ENCODE measurements around the gene FCRL1.
A peak's percentile ranks its signal among the peaks of the same experiment; 100 is the strongest.

The FCRL1 gene

DNA sequence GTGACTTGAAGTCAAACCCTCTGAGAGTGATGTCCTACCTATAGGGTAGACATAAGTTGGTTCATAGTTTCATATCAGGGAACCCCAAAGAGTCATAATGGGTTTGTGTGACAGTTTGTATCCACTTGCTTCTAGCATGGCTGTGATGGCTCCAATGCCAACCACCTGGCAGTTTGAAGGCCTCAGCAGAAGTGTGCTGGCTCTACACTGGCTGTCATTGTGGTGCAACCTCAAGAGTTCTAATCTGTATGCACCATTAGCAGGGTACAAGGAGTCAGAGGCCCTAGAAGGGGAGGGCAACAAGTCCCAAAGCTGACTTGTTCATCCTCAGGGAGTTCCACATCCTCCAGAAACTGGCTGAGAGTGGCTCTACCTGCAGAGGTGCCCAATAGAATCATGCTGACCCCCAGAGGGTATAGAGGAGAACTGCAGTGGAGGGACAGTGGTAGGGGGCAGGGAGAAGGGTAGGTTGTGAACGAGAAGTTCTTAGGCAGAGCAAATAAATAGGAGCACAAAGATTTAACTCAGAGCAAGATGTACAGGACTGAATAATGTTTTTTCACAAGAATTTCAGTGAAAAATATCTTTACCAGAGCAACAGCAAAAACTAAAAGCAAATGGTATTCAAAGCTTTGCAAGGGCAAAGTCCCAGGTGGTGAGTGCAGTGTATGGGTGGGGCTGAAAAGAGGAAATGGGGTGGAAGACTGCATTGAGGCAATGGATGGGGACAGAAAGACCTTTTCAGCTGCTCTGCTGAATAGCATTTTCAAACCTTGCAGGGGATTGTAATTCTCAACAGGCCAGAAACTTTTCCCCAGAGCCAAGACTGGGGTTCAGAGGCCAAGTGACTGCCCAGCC, 46.2 kb downstream of the FCRL1 start:
- DNase-seq (ENCODE audit: low read depth), result no peak
- no peak overlapping the region for H3K4me3 ChIP-seq (ENCODE audit: control insufficient read depth, low read depth, low read length)
- TF ChIP-seq, protein P1, sequence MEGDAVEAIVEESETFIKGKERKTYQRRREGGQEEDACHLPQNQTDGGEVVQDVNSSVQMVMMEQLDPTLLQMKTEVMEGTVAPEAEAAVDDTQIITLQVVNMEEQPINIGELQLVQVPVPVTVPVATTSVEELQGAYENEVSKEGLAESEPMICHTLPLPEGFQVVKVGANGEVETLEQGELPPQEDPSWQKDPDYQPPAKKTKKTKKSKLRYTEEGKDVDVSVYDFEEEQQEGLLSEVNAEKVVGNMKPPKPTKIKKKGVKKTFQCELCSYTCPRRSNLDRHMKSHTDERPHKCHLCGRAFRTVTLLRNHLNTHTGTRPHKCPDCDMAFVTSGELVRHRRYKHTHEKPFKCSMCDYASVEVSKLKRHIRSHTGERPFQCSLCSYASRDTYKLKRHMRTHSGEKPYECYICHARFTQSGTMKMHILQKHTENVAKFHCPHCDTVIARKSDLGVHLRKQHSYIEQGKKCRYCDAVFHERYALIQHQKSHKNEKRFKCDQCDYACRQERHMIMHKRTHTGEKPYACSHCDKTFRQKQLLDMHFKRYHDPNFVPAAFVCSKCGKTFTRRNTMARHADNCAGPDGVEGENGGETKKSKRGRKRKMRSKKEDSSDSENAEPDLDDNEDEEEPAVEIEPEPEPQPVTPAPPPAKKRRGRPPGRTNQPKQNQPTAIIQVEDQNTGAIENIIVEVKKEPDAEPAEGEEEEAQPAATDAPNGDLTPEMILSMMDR (IDR thresholded peaks at IDR 0.05; ENCODE audit: control insufficient read depth, insufficient read depth, low read depth, low read length, missing control alignments), result no peak

DNA sequence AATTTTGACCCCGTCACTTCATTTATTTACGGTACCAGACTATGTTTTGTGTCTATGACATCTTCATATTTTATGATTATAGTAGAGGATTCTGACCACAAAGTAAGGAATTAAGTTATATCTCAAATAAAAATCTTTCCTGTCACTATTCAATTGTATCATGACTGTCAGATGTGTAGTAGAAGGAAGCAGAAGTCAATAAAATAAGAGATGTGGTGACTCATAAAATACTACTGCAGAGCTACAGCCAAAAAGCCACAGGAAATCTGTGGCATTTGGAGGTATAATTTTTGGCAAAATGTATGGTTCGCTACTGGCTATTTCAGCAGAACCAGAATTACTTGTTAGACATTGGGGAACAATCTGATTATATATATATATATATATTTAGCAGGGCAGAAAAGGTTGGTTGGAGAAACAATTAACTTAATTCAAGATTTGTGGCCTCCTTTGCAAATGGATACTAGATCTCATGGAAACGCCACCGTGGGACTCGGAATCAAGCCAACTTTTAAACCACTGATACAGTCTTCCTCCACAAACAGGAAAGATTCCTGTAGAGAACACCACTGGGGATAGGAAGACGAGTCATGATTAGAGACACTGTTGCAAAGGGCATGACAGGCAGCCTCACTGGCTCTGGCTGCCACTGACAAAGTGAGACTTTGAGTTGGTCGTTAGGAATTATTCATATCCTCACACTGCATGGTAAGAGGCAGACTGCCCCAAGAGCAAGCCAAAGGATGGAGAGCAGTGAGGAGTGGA, 48.1 kb downstream of the FCRL1 start:
- TF ChIP-seq, protein P1 (IDR thresholded peaks at IDR 0.05; ENCODE audit: control insufficient read depth, insufficient read depth, low read depth, low read length, missing control alignments), result no peak
- DNase-seq (ENCODE audit: low read depth), result no peak
- H3K4me3 ChIP-seq (ENCODE audit: control insufficient read depth, low read depth, low read length), result no peak overlapping the region

DNA sequence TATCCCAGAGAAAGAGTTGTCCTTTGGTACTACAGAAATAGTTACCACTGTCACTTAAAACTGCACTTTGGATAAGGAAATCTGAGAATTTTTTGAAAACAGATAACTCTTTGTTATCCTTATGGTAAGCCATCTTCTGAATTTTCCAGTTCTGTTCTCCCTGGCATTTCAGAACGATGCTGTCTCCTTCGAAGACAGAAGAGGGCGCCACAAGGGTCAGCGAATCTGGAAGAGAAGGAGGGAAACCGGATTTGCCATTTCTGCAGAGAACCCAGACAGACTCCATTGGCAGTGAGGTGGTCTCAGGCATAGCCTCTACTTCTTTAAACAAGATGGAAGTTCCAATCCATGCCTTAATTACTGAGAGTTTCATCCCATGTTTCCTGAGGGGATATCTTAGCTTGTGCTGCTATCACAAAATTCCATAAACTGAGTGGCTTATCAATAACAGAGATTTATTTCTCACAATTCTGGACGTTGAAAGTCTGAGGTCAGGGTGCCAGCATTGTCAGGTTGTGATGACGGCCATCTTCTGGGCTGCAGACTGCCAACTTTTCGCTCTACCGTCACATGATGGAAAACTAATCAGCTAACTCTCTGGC, 49.4 kb downstream of the FCRL1 start:
- TF ChIP-seq, protein P1 (IDR thresholded peaks at IDR 0.05; ENCODE audit: control insufficient read depth, insufficient read depth, low read depth, low read length, missing control alignments), result peak; percentile 2
- no peak overlapping the region for H3K4me3 ChIP-seq (ENCODE audit: control insufficient read depth, low read depth, low read length)
- DNase-seq (ENCODE audit: low read depth), result no peak

DNA sequence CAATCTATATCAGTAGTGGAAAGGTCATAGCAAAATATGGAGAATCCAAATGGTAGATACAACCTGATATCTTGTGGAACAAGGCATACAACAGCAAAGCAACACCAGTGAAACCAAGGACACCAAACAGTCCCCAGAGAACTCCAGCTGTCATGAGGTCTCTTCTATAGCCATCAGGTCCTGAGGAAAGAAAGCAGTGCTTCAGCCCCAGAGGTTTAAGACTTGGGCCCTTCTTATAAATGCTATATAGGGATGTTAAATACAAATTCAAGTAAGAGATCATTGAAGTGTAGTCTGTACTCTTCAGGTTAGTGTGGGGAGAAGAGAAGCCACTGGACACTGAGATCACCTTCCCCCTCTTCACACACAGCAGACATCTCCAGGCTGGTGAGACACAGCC, 53.1 kb downstream of the FCRL1 start:
- H3K4me3 ChIP-seq (ENCODE audit: control insufficient read depth, low read depth, low read length), result no peak overlapping the region
- no peak for DNase-seq (ENCODE audit: low read depth)
- TF ChIP-seq, protein P1 (IDR thresholded peaks at IDR 0.05; ENCODE audit: control insufficient read depth, insufficient read depth, low read depth, low read length, missing control alignments), result no peak

DNA sequence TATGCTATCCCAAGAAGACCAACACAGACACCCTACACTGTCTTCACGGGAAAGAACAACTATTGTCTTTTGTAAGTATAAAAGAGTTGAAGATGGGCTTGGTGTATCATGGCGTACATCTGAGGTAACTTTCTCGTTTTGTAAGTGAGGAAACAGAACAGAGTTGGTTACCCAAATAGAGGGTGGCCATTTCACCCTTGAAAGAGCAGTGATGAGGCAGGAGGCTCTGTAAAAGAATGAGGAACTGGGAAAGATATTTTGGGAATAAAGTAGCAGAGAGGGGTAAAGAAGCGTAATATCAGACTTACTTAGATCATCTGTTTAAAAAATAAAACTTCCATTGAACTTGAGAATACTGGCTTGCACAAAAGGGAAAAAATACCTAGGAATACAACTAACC, 61.9 kb downstream of the FCRL1 start:
- H3K4me3 ChIP-seq (ENCODE audit: control insufficient read depth, low read depth, low read length), result no peak overlapping the region
- TF ChIP-seq, protein P1 (IDR thresholded peaks at IDR 0.05; ENCODE audit: control insufficient read depth, insufficient read depth, low read depth, low read length, missing control alignments), result no peak
- no peak for DNase-seq (ENCODE audit: low read depth)

DNA sequence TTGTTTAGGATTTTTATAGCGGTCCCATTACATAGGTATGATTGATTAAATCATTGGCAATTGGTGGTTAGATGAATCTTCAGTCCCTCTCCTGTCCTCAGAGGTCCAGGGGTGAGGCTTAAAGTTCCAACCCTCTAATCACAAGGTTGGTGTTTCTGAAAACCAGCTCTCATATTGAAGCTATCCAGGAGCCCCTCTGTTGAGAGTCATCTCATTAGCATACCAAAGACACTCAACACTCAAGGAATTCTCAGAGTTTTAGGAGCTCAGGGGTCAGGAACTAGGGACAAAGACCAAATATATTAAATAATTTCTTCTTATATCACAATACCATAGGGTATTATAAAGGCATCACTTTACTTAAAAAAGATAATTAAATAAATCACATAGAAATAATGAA, 66.3 kb downstream of the FCRL1 start:
- no peak for DNase-seq (ENCODE audit: low read depth)
- TF ChIP-seq, protein P1 (IDR thresholded peaks at IDR 0.05; ENCODE audit: control insufficient read depth, insufficient read depth, low read depth, low read length, missing control alignments), result no peak

More for the DNA sequence above, 66.3 kb downstream of the FCRL1 start:
- H3K4me3 ChIP-seq (ENCODE audit: control insufficient read depth, low read depth, low read length), result no peak overlapping the region
